ENCODE measurements around the gene RNF19B.

RNF19B gene

GRCh38 chr1:32920833-32921232, 43.8 kb downstream of the RNF19B start:
- no peak for FAIRE-seq
- DNase-seq (ENCODE audit: insufficient read length, low spot score): no peak
- TF ChIP-seq CTCF (IDR thresholded peaks at IDR 0.05; ENCODE audit: insufficient read depth, missing control alignments): no peak

GRCh38 chr1:32919811-32920733, 44.5 kb downstream of the RNF19B start:
- TF ChIP-seq CTCF (IDR thresholded peaks at IDR 0.05; ENCODE audit: insufficient read depth, missing control alignments): no peak
- DNase-seq (ENCODE audit: insufficient read length, low spot score) (no peak), FAIRE-seq (no peak)

- FAIRE-seq: no peak
- no peak for TF ChIP-seq CTCF (IDR thresholded peaks at IDR 0.05; ENCODE audit: insufficient read depth, missing control alignments)
- no peak for DNase-seq (ENCODE audit: insufficient read length, low spot score)
Measured at GRCh38 chr1:32918179-32918578, 46.4 kb downstream of the RNF19B start.

- DNase-seq (ENCODE audit: insufficient read length, low spot score) (no peak), FAIRE-seq (no peak)
- no peak for TF ChIP-seq CTCF (IDR thresholded peaks at IDR 0.05; ENCODE audit: insufficient read depth, missing control alignments)
Measured at GRCh38 chr1:32917521-32917920, 47.1 kb downstream of the RNF19B start.

- FAIRE-seq (no peak), DNase-seq (ENCODE audit: insufficient read length, low spot score) (no peak)
- no peak for TF ChIP-seq CTCF (IDR thresholded peaks at IDR 0.05; ENCODE audit: insufficient read depth, missing control alignments)
Measured at GRCh38 chr1:32915766-32916706, 48.6 kb downstream of the RNF19B start.

- no peak for TF ChIP-seq CTCF (IDR thresholded peaks at IDR 0.05; ENCODE audit: insufficient read depth, missing control alignments)
- FAIRE-seq: no peak
- DNase-seq (ENCODE audit: insufficient read length, low spot score): no peak
Measured at GRCh38 chr1:32910319-32910718, 54.3 kb downstream of the RNF19B start.

Measured in D721Med (cell line).